ENCODE results near the gene TMEM165.

The TMEM165 gene

DNA sequence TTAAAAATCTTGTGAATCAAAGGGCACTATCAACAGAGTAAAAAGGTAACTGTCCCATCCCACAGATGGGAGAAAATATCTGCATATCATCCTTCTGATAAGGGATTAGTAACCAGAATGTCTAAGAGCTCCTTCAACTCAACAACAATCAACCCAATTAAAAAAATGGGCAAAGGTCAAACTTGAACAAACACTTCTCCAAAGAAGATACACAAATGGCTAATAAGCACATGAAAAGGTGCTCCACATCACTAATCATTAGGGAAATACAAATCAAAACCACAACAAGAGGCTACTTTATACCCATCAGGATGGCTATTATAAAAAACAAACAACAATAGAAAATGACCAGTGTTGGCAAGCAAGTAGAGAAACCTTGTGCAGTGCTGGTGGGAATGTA is 43.3 kb downstream of the TMEM165 start:
- Mint-ChIP-seq H3K9me3 (no peaks in the 10 kb centered on the region), H3K36me3 (peaks cover 17% of the 10 kb centered on the region), H3K4me1 (peaks cover 10% of the 10 kb centered on the region), H3K27ac (peak overlapping the region; percentile 58), H3K27me3 (no peaks in the 10 kb centered on the region), H3K4me3 (no peak overlapping the region)
- no peak for ATAC-seq (ENCODE audit: low read depth)
- no peak for DNase-seq (ENCODE audit: low spot score in 2 of 2)

DNA sequence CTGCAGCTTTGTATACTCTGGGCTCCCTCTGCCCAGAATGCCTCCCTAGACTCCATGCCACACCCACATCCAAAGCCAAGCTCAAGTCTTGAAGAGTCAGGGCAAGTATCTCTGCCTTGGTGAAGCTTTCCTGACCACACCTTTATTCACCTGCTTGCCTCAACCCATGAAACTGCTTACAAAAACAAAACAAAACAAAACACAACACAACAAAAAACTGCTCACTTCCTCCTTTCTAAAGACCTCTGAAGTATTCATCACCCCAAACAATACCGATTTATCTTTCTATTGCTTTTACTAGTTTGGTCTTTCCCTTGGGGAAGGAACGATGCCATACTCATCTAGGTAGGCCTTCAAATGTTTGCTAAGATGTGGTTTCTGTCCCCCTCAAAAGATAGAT is 45.0 kb downstream of the TMEM165 start:
- Mint-ChIP-seq H3K36me3 (peaks cover 17% of the 10 kb centered on the region), H3K9me3 (no peaks in the 10 kb centered on the region)

DNA sequence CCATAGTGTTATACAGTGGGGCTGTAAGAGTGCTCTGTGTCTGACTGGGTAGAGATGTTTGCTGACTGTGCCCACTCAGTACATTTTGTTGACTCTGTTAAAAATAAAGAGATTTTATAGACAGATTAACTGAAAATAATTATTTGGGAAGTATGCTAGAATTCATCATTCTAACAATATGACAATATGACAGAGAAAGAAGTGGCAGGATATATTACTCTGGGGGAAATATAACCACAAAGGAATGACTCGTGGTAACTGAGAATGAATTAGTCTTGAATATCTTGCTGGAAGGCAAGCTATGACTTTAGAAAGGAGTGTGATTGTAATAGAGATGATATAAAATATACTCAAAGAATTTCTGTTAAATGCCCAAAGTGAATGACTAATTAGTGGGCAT is 46.8 kb downstream of the TMEM165 start:
- no peaks in the 10 kb centered on the region for H3K27me3 Mint-ChIP-seq
- ATAC-seq (ENCODE audit: low read depth) (no peak), DNase-seq (ENCODE audit: low spot score in 2 of 2) (no peak)
- no peak overlapping the region for H3K27ac Mint-ChIP-seq
- no peak overlapping the region for H3K4me3 Mint-ChIP-seq
- no peaks in the 10 kb centered on the region for H3K9me3 Mint-ChIP-seq
- peaks cover 17% of the 10 kb centered on the region for H3K36me3 Mint-ChIP-seq
- H3K4me1 Mint-ChIP-seq: peaks cover 4% of the 10 kb centered on the region

More for the DNA sequence above, 45.0 kb downstream of the TMEM165 start:
- peaks cover 4% of the 10 kb centered on the region for H3K4me1 Mint-ChIP-seq
- H3K27ac Mint-ChIP-seq: no peak overlapping the region
- H3K27me3 Mint-ChIP-seq: no peaks in the 10 kb centered on the region
- ATAC-seq (ENCODE audit: low read depth) (no peak), DNase-seq (ENCODE audit: low spot score in 2 of 2) (no peak)
- H3K4me3 Mint-ChIP-seq: no peak overlapping the region

DNA sequence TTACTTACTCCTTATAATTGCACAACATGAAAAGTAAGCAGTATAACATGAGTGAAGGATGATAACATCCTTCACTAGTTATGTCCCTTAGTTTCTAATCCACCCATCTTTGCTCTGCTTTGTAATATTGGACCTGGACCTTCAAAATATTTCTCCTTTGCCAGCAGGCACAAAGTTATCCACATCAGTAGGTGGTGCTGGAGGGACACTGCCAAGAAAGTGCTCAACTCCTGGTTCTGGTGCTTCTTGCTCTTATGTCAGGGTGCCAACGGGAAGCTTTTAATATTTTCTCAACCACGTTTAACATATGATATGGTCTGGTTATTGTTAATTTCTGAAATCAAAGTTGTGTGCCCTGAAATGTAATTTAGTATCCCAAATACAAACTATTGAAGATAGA is 49.1 kb downstream of the TMEM165 start:
- H3K27ac Mint-ChIP-seq: peak overlapping the region; percentile 62
- no peak overlapping the region for H3K4me3 Mint-ChIP-seq
- H3K36me3 Mint-ChIP-seq: peaks cover 9% of the 10 kb centered on the region
- no peak for ATAC-seq (ENCODE audit: low read depth)
- H3K27me3 Mint-ChIP-seq: no peaks in the 10 kb centered on the region
- no peaks in the 10 kb centered on the region for H3K9me3 Mint-ChIP-seq
- peaks cover 4% of the 10 kb centered on the region for H3K4me1 Mint-ChIP-seq
- no peak for DNase-seq (ENCODE audit: low spot score in 2 of 2)

- no peak for ATAC-seq (ENCODE audit: low read depth)
- H3K9me3 Mint-ChIP-seq: no peaks in the 10 kb centered on the region
- DNase-seq (ENCODE audit: low spot score in 2 of 2): no peak
- peaks cover 8% of the 10 kb centered on the region for H3K36me3 Mint-ChIP-seq
- no peak overlapping the region for H3K4me3 Mint-ChIP-seq
- no peaks in the 10 kb centered on the region for H3K4me1 Mint-ChIP-seq
- no peak overlapping the region for H3K27ac Mint-ChIP-seq
- H3K27me3 Mint-ChIP-seq: no peaks in the 10 kb centered on the region
These were observed 50.3 kb downstream of the TMEM165 start for GRCh38 chr4:55445921-55446577.

DNA sequence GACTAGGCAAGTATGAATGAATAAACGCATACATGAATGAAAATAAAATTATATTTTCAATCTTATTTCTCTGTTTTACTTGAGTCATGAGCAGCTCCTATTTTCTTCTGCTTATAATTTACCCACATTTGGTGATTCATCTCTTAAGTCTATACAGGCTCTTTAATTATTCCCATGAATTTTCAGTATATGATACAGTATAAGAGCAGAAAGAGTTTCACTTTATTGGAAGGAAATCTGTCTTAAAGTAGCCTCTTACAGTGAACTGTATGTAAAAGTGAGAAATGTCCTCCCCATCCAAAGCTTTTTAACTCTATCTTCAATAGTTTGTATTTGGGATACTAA is 50.8 kb downstream of the TMEM165 start:
- Mint-ChIP-seq H3K9me3 (no peaks in the 10 kb centered on the region), H3K4me1 (no peaks in the 10 kb centered on the region), H3K36me3 (peaks cover 10% of the 10 kb centered on the region), H3K27me3 (no peaks in the 10 kb centered on the region), H3K4me3 (no peak overlapping the region), H3K27ac (no peak overlapping the region)
- no peak for ATAC-seq (ENCODE audit: low read depth)
- DNase-seq (ENCODE audit: low spot score in 2 of 2): no peak

DNA sequence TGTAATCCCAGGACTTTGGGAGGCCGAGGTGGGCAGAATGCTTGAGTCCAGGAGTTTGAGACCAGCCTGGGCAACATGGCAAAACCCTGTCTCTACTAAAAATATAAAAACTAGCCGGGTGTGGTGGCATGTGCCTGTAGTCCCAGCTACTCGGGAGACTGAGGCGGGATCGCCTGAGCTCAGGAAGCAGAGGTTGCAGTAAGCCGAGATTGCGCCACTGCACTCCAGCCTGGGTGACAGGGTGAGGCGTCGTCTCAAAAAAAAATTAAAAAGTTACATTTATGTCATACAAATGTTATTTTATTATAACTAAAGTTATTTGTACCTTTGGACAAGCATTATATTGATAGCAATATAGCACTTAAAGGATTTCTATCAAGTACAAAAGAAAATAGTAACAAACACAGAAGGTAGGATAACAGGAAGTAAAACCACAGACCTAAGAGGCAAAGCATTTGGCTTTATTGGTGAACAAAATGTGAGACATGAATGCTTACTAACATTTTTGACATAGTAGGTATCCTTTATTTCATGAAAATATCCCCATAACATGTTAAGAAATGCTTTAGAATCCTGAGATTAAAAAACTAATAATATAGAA is 51.5 kb downstream of the TMEM165 start:
- Mint-ChIP-seq H3K27ac (no peak overlapping the region), H3K4me3 (no peak overlapping the region), H3K36me3 (peaks cover 16% of the 10 kb centered on the region), H3K4me1 (no peaks in the 10 kb centered on the region), H3K9me3 (no peaks in the 10 kb centered on the region), H3K27me3 (no peaks in the 10 kb centered on the region)
- ATAC-seq (ENCODE audit: low read depth): no peak
- DNase-seq (ENCODE audit: low spot score in 2 of 2): no peak

DNA sequence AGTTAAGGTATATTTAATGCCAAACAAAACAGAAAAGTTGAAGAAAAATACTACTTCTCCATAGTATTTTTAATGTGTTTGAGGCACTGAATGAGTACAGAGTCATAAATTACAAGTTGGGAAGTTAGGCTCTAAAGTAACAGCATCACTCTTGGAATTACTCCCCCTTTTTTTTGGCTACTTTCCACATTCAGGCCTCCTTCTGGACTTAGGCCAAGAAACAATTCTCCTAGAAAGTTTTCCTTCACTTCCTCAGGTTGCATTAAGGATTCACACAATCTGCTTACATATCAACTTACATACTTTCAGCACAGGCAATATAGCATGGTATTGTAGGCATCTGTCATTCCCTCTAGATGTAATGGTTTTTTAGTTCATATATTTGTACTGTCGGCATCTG is 52.1 kb downstream of the TMEM165 start:
- Mint-ChIP-seq H3K36me3 (peaks cover 18% of the 10 kb centered on the region), H3K9me3 (no peaks in the 10 kb centered on the region), H3K4me1 (no peaks in the 10 kb centered on the region), H3K27me3 (no peaks in the 10 kb centered on the region), H3K4me3 (no peak overlapping the region), H3K27ac (no peak overlapping the region)
- ATAC-seq (ENCODE audit: low read depth) (no peak), DNase-seq (ENCODE audit: low spot score in 2 of 2) (no peak)

DNA sequence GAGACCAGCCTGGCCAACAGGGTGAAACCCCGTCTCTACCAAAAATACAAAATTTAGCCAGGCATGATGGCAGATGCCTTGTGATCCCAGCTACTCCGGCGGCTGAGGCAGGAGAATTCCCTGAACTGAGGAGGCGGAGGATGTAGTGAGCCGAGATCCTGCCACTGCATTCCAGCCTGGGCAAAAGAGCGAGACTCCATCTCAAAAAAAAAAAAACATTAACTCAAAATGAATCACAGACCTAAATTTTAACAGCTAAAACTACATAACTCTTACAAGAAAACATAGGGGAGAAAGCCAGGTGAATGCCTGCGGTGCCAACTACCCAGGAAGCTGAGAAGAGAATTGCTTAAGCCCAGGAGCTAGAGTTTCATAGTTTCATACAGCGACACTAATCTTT is 54.8 kb downstream of the TMEM165 start:
- no peak for DNase-seq (ENCODE audit: low spot score in 2 of 2)
- no peak for ATAC-seq (ENCODE audit: low read depth)
- Mint-ChIP-seq H3K36me3 (peaks cover 18% of the 10 kb centered on the region), H3K9me3 (no peaks in the 10 kb centered on the region), H3K27me3 (no peaks in the 10 kb centered on the region), H3K27ac (peak overlapping the region; percentile 30), H3K4me1 (no peaks in the 10 kb centered on the region), H3K4me3 (no peak overlapping the region)

- no peak overlapping the region for H3K27ac Mint-ChIP-seq
- DNase-seq (ENCODE audit: low spot score in 2 of 2): no peak
- peaks cover 10% of the 10 kb centered on the region for H3K36me3 Mint-ChIP-seq
These were observed 62.4 kb downstream of the TMEM165 start for GRCh38 chr4:55458164-55458563.

GRCh38 chr4:55458611-55459010 is 62.9 kb downstream of the TMEM165 start:
- no peaks in the 10 kb centered on the region for H3K4me1 Mint-ChIP-seq
- ATAC-seq (ENCODE audit: low read depth): no peak
- H3K4me3 Mint-ChIP-seq: no peak overlapping the region
- DNase-seq (ENCODE audit: low spot score in 2 of 2): no peak
- no peak overlapping the region for H3K27ac Mint-ChIP-seq
- H3K27me3 Mint-ChIP-seq: no peaks in the 10 kb centered on the region
- peaks cover 10% of the 10 kb centered on the region for H3K36me3 Mint-ChIP-seq
- no peaks in the 10 kb centered on the region for H3K9me3 Mint-ChIP-seq

More at GRCh38 chr4:55458164-55458563, 62.4 kb downstream of the TMEM165 start:
- Mint-ChIP-seq H3K27me3 (no peaks in the 10 kb centered on the region), H3K9me3 (no peaks in the 10 kb centered on the region), H3K4me1 (no peaks in the 10 kb centered on the region), H3K4me3 (no peak overlapping the region)
- no peak for ATAC-seq (ENCODE audit: low read depth)

- H3K9me3 Mint-ChIP-seq: peaks cover 3% of the 10 kb centered on the region
- no peak overlapping the region for H3K4me3 Mint-ChIP-seq
- no peaks in the 10 kb centered on the region for H3K4me1 Mint-ChIP-seq
- ATAC-seq (ENCODE audit: low read depth) (no peak), DNase-seq (ENCODE audit: low spot score in 2 of 2) (no peak)
- H3K27me3 Mint-ChIP-seq: no peaks in the 10 kb centered on the region
- H3K27ac Mint-ChIP-seq: no peak overlapping the region
- H3K36me3 Mint-ChIP-seq: peaks cover 16% of the 10 kb centered on the region
These were observed 70.2 kb downstream of the TMEM165 start for GRCh38 chr4:55466001-55466400.

GRCh38 chr4:55468724-55469123 is 73.0 kb downstream of the TMEM165 start:
- Mint-ChIP-seq H3K27me3 (no peaks in the 10 kb centered on the region), H3K36me3 (peaks cover 16% of the 10 kb centered on the region), H3K27ac (no peak overlapping the region), H3K4me3 (no peak overlapping the region), H3K4me1 (no peaks in the 10 kb centered on the region), H3K9me3 (peaks cover 3% of the 10 kb centered on the region)
- ATAC-seq (ENCODE audit: low read depth): no peak
- DNase-seq (ENCODE audit: low spot score in 2 of 2): no peak

DNA sequence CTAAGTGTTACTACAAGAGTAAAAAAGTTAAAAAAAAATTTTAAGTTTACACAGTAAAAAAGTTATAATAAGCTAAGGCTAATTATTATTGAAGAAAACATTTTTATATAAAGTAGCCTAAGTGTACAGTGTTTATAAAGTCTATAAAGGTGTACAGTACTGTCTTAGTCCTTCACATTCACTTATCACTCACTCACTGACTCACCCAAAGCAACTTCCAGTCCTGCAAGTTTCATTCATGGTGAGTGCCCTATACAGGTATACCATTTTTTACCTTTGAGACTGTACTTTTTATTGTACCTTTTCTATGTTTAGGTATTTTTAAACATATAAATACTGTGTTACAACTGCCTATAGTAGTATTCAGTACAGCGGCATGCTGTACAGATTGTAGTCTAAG is 74.2 kb downstream of the TMEM165 start:
- Mint-ChIP-seq H3K27me3 (no peaks in the 10 kb centered on the region), H3K4me3 (no peak overlapping the region), H3K4me1 (no peaks in the 10 kb centered on the region), H3K27ac (no peak overlapping the region), H3K36me3 (peaks cover 26% of the 10 kb centered on the region), H3K9me3 (peaks cover 6% of the 10 kb centered on the region)
- DNase-seq (ENCODE audit: low spot score in 2 of 2) (no peak), ATAC-seq (ENCODE audit: low read depth) (no peak)

All from memory B cell (primary cell).